ENCODE data around the gene LSMEM2.

DNA sequence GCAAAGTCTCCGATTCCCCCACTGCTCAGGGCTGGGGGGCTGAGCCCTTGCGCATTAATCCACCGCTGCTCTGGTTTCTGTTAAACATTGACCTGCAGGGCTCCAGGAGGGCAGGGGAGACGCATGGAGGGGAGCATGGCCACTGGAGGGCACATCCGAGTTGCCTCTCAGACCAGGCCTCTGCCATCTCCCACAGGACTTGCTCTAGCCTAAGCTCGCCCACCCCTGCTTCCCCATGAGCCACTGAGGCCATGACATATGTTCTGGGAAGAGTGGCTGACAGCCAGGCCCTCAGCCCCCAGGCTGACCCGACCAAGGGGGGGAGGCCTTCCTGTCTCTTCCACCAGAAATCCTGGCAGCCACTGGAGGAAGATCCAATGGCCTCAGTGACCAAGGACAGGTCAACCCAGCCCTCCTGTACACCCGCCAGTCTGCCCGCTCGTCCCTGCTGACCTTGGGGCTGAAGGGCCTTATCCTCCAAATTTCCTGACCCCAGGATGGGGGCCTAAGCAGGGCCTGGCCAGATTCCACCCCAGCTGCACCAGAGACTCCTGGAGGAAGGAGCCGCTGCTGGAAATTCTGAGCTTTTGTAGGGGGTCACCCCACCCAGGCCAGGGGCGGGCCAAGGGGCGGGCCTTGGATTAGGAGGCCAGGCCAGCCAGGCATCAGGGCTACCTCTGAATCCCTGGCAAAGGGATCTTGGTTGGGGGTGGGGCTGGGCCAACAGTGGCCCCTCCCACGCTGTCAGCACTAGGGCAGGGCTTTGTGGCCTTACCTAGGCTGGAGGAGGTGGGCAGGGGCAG, 24.3 kb downstream of the LSMEM2 start, which contains the start of gene HYAL1:
- TF ChIP-seq POLR2A (IDR thresholded peaks at IDR 0.05; ENCODE audit: low read length) = no peak
- TF ChIP-seq GATA1 (IDR thresholded peaks at IDR 0.05; ENCODE audit: low read depth, low read length) = no peak

Measured in erythroblast (primary cell).